Choroid plexus epithelial cell (primary cell): ENCODE measurements around the gene FOXK1.

Experiments used
- DNase-seq: peaks from one replicate; pipeline ENCODE4 v3.0.0-alpha.2; 2010; ENCODE audit warnings: low read depth
- H3K4me3 ChIP-seq: 2 replicates; pipeline ENCODE4 v1.5.1; 2011; ENCODE audit warnings: low read depth, mild to moderate bottlenecking, control low read depth, low read length, moderate library complexity
- TF ChIP-seq, protein P1 (sequence below): conservative IDR thresholded peaks from 2 replicates; pipeline ENCODE4 v1.5.1; 2011; ENCODE audit warnings: low read depth, mild to moderate bottlenecking, control low read depth, inconsistent platforms, low read length, moderate library complexity

The FOXK1 gene

DNA sequence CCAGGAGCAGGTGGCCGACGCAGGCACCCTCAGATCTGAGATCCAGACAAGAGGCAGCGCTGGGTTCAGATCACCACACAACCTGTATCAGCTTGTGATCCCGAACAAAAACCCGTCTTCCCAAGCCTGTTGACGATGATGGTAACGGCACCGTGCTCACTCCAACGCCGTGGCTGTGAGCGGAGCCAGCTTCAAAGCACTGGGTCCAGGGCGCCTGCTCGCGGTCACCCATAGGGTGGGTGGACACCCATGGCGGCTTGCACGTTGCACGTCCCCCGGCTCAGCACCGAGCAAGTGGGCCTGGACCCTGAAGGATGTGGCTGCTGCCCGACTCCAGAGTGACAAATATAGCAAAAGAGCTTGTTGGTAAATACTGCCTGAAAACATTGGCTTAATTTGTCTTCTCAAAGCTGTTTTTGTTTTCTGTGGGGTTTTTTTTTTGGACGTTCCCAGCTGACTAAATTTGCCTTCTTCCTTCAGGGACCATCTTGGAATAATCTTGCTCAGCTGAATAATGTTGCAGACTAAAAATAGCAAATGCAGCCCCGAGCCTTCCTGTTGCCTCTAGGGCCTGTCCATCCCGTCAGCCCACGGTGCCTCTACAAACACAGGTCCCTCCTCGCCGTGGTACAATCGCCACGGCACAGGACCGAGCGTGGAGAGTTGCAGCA is 41.0 kb downstream of the FOXK1 start:
- no peak for DNase-seq
- no peak overlapping the region for H3K4me3 ChIP-seq

DNA sequence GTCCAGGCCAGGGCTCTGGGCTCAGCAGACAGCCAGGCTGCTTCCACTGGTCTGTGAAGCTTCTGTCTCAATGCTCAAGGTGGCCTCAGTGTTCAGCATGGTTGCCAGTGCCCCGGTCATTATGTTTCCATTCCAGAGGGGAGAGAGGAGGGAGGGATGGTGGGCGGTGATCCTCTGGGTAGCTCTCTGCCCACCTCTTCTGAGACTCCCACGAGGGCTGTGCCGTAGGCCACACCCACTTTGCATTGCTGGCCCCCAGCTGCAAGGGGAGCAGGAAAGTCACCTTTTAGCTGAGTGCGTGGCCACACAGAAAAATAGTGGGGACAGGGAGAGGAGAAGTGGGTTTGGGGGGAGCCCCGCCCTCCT is 42.5 kb downstream of the FOXK1 start:
- H3K4me3 ChIP-seq: peak overlapping the region; percentile 60
- peak; percentile 36 for DNase-seq

More for the DNA sequence above, 41.0 kb downstream of the FOXK1 start:
- TF ChIP-seq, protein P1, sequence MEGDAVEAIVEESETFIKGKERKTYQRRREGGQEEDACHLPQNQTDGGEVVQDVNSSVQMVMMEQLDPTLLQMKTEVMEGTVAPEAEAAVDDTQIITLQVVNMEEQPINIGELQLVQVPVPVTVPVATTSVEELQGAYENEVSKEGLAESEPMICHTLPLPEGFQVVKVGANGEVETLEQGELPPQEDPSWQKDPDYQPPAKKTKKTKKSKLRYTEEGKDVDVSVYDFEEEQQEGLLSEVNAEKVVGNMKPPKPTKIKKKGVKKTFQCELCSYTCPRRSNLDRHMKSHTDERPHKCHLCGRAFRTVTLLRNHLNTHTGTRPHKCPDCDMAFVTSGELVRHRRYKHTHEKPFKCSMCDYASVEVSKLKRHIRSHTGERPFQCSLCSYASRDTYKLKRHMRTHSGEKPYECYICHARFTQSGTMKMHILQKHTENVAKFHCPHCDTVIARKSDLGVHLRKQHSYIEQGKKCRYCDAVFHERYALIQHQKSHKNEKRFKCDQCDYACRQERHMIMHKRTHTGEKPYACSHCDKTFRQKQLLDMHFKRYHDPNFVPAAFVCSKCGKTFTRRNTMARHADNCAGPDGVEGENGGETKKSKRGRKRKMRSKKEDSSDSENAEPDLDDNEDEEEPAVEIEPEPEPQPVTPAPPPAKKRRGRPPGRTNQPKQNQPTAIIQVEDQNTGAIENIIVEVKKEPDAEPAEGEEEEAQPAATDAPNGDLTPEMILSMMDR: no peak

DNA sequence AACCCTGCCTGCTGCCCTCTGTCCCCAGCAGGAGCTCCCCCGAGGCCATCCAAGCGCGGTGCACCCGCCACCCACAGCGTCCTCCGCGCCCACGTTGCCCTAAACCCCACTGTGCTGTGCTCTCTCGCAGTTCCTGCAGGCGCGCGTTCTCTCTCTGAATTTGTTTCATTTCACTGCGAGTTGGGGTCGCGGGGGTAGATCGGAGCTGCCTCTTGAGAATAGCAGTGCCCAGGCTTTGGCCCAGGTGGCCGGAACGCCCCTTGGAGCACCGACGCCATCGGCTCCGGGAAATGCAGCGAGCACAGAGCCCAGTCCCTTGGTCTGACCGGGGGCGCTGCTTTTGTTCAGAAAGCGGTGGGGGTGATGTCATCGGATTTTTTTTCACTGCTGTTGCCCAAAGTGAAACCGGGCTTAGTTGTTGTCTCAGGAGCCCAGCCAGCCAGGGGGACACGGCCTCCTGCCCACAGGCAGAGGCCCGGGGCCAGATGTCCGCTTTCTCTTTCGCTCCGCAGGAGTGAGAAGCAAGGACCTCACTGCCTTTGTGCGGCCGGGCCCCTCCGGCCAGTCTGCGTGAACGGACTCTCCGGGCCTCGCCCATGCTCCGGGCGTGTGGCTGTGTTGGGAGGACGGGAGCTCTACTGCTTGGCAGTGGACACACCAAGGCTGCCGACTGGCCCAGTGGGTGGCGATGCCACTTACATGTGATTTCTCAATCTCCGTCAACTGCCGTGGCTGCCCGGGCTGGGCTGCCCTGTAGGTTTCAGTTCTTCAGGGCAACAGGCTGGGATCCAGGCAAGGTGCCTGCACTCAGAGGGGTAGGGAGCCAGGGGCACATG is 43.1 kb downstream of the FOXK1 start:
- peak; percentile 95 for DNase-seq
- H3K4me3 ChIP-seq: peak overlapping the region; percentile 60
- TF ChIP-seq, protein P1: peak; percentile 16

More for the DNA sequence above, 42.5 kb downstream of the FOXK1 start:
- TF ChIP-seq, protein P1: no peak

DNA sequence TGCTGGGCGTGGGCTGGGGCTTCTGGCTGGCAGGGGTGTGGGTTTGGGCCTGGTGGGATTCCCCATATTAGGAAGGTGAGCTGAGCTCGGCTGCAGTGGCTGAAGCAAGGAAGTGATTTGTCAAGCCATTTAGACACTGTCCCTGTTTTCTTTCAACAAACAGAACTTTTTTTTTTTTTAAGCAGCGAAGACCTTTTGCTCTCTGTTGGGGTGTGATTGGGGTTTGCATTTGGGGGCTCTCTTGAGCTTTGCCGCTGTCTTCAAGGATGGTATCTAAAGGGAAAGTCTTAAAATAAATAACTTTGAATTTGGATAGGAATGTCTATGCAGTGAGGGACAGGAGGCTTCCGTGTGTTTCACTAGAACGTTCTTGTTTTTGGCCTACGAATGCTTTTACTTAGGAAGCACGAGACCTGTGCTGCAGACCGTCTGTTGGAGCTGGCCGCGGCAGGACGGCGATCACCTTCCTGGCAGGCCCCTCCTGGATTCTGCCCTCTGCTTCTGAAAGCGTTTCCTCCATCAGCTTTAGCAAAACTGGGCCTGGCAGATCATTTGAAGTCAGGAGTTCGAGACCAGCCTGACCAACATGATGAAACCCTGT is 43.9 kb downstream of the FOXK1 start:
- TF ChIP-seq, protein P1: no peak
- peak overlapping the region; percentile 60 for H3K4me3 ChIP-seq
- peak; percentile 26 for DNase-seq

DNA sequence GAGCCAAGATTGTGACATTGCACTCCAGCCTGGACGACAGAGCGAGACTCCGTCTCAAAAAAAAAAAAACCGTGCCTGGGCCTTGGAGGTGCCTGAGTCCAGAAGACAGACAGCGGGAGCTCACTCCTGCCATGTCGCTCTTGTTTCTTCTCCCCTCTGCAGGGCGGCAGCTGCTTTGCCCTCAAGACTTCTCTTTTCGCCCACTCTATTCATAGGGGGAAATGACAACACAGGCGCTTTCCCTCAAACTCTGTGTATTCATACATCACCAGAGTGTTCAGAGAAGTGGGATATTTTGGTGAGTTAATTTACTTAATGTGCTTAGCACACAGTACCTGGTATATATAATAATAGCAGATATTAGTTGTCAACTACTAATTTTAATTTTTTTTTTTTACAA is 44.5 kb downstream of the FOXK1 start:
- no peak overlapping the region for H3K4me3 ChIP-seq
- no peak for DNase-seq
- TF ChIP-seq, protein P1: no peak

DNA sequence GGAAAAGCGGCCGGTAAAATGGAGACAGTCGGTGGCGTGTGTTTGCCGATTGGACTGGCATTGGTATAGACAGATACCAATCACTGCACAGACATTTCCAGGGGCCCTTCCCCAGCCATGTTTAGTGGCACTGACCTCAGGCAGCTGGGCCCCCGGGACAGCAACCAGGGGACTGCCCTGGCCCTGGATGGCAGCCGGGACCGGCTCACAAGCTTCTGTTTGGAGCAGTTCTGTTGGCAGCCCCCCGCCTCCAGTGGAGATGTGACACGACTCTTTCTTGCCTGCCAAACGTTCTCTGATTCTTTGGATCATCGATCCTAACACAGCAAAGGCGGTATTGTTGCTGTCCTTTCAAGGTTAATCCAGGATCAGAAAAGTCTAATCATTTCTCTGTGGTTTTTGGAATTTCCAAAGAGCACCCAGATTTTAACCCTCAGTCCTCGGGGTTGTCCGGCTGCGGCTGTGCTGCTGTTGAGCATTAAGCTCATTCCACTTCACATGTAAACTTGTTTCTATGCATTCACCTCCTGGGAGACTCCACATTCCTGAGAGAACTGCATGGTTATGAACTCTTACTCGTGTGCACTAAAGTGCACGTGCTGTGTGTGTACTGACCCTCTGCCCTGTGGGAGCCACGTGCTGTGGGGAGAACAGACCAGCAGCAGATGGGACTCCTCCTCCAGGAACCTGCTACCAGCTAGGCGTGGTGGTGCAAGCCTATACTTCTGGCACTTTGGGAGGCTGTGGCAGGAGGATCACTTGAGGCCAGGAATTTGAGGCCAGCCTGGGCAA is 46.0 kb downstream of the FOXK1 start:
- no peak overlapping the region for H3K4me3 ChIP-seq
- TF ChIP-seq, protein P1: no peak
- peak; percentile 79 for DNase-seq
